Measurements from ENCODE around the gene TPST2. TPM values are rescaled to one million over a fixed set of nuclear protein-coding genes. Genes with fewer than 3 reads are reported as not detected.

TPST2 gene
- total and polyA plus RNA-seq, 10 of the 15 experiments (the other 5 are each of a cell fraction or from before 2014, with no cell fraction given), result 6.3 to 33.7 (median 28.4) TPM

- TF ChIP-seq ATF7 (IDR thresholded peaks at IDR 0.05; ENCODE audit: low read depth) (peak; percentile 47), NFXL1 (IDR thresholded peaks at IDR 0.05; ENCODE audit: borderline replicate concordance) (no peak), USF1 (IDR thresholded peaks at IDR 0.05; ENCODE audit: borderline replicate concordance, extremely low read length, insufficient read depth, low read depth, low read length) (no peak), PML (IDR thresholded peaks at IDR 0.05; ENCODE audit: low read length) (no peak)
- TF ChIP-seq, protein P1, sequence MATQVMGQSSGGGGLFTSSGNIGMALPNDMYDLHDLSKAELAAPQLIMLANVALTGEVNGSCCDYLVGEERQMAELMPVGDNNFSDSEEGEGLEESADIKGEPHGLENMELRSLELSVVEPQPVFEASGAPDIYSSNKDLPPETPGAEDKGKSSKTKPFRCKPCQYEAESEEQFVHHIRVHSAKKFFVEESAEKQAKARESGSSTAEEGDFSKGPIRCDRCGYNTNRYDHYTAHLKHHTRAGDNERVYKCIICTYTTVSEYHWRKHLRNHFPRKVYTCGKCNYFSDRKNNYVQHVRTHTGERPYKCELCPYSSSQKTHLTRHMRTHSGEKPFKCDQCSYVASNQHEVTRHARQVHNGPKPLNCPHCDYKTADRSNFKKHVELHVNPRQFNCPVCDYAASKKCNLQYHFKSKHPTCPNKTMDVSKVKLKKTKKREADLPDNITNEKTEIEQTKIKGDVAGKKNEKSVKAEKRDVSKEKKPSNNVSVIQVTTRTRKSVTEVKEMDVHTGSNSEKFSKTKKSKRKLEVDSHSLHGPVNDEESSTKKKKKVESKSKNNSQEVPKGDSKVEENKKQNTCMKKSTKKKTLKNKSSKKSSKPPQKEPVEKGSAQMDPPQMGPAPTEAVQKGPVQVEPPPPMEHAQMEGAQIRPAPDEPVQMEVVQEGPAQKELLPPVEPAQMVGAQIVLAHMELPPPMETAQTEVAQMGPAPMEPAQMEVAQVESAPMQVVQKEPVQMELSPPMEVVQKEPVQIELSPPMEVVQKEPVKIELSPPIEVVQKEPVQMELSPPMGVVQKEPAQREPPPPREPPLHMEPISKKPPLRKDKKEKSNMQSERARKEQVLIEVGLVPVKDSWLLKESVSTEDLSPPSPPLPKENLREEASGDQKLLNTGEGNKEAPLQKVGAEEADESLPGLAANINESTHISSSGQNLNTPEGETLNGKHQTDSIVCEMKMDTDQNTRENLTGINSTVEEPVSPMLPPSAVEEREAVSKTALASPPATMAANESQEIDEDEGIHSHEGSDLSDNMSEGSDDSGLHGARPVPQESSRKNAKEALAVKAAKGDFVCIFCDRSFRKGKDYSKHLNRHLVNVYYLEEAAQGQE (IDR thresholded peaks at IDR 0.05; ENCODE audit: low read depth, low read length), result no peak
These were observed 2.5 kb upstream of the TPST2 start (continued) for GRCh38 chr22:26592421-26592891.

- no peak for FAIRE-seq
- TF ChIP-seq IKZF2 (IDR thresholded peaks at IDR 0.05) (peak in 1 of 2 experiments; percentile 49; a peak in 2 of 4 replicates), NR2F1 (conservative IDR thresholded peaks at IDR 0.05) (0 out of 2 replicates have a peak, but pooled peaks have one; percentile 6), DPF2 (IDR thresholded peaks at IDR 0.05) (0 out of 2 replicates have a peak, but pooled peaks have one; percentile 39), MTA2 (IDR thresholded peaks at IDR 0.05; ENCODE audit: low read depth) (peak; percentile 11; the same call in 1 of the 2 replicates), MXI1 (IDR thresholded peaks at IDR 0.05; ENCODE audit: low read depth, low read length) (peak; percentile 36; the same call in 1 of the 2 replicates), LARP7 (IDR thresholded peaks at IDR 0.05) (peak; percentile 41; the same call in 1 of the 2 replicates), BACH1 (IDR thresholded peaks at IDR 0.05; ENCODE audit: borderline replicate concordance) (peak; percentile 15; the same call in 1 of the 2 replicates)
- TF ChIP-seq, protein P1 (IDR thresholded peaks at IDR 0.05; ENCODE audit: low read depth, low read length), result no peak
These were observed 526 bp downstream of the TPST2 start for GRCh38 chr22:26589367-26589844.

More at GRCh38 chr22:26589367-26589844, 526 bp downstream of the TPST2 start:
- Histone ChIP-seq H3K4me3 (peak overlapping the region; percentile 89), H3K9me3 (replicated peaks; ENCODE audit: control insufficient read depth, insufficient read depth, low read length) (no peaks in the 10 kb centered on the region), H3K36me3 (ENCODE audit: control insufficient read depth in 2 of 2, insufficient read depth in 2 of 2, low read length in 1 of 2) (no peaks in the 10 kb centered on the region; a peak in 1 of 4 replicates), H3K27ac (ENCODE audit: control insufficient read depth, insufficient read depth) (peak overlapping the region; percentile 41), H3K4me1 (ENCODE audit: control insufficient read depth, insufficient read depth, low read length) (peaks cover 41% of the 10 kb centered on the region), H3K4me2 (ENCODE audit: control insufficient read depth, insufficient read depth) (peak overlapping the region; percentile 75), H3K79me2 (ENCODE audit: control insufficient read depth, insufficient read depth, low read length) (peaks cover 32% of the 10 kb centered on the region), H4K20me1 (ENCODE audit: control insufficient read depth, insufficient read depth) (no peaks in the 10 kb centered on the region), H3K9ac (ENCODE audit: control insufficient read depth, insufficient read depth, low read length) (peak overlapping the region; percentile 60), H2AFZ (ENCODE audit: control insufficient read depth, low read depth, low read length) (peak overlapping the region; percentile 35), H3K27me3 (replicated peaks in 1 of 2; ENCODE audit: control insufficient read depth in 2 of 2, insufficient read depth in 2 of 2, low read length in 1 of 2) (no peaks in the 10 kb centered on the region)
- ChIA-PET RAD21 (ENCODE audit: unreplicated experiment) (interaction anchor here (1.4 kb wide), 1 partner anchor 77 kb away, joined by 3 read pairs; no protein-coding TSS in a partner anchor), POLR2A (interaction anchor here (0.5 to 8.0 kb wide), 4 partner anchors 9 to 55 kb away, joined by 3 to 62 read pairs (median 6); no protein-coding TSS in a partner anchor), CTCF (interaction anchor here (0.9 to 1.1 kb wide), 3 partner anchors 9 to 87 kb away, joined by 3 read pairs; no protein-coding TSS in a partner anchor), SMC1A (ENCODE audit: uncharacterized antibody, unreplicated experiment) (no interaction called here)
- BruUV-seq (replicated peaks), result no TSS peak
- ATAC-seq, result peak; percentile 21
- no peak for DNase-seq (ENCODE audit: low read depth, low spot score)
- intact Hi-C loops (cut with micrococcal nuclease; ENCODE audit: unreplicated experiment) (no loop called here), in situ Hi-C loops (cut with MboI) (no loop called here)
- under 1% methylated on average over 43 of the region's 44 CpGs for WGBS (ENCODE audit: insufficient coverage, insufficient replicate concordance, low lambda C conversion rate, missing lambda C conversion rate)
